Dermis blood vessel endothelial cell (primary cell): ENCODE results near the gene TCF7L2. TPM values are rescaled to one million over a fixed set of nuclear protein-coding genes. Genes with fewer than 3 reads are reported as not detected.

Source experiments
- DNase-seq: peaks from one replicate; pipeline ENCODE4 v3.0.0; 2010
- total RNA-seq: library from RNA; depleted of rRNA; stranded (reverse); fragments of >200 nt; gene quantifications from 2 replicates; pipeline ENCODE4 v1.2.3, GENCODE V29; 2014

TCF7L2 gene
- total RNA-seq, 1 donor from 2014 or later = 2.9 TPM

GRCh38 chr10:113127901-113128283 is 177.8 kb downstream of the TCF7L2 start:
- DNase-seq = no peak

- no peak for DNase-seq
Observed at GRCh38 chr10:113128450-113129070, 178.5 kb downstream of the TCF7L2 start.

- no peak for DNase-seq
Observed at GRCh38 chr10:113129117-113129516, 179.1 kb downstream of the TCF7L2 start.

GRCh38 chr10:113130014-113130641 is 180.1 kb downstream of the TCF7L2 start:
- no peak for DNase-seq

GRCh38 chr10:113131613-113132261 is 181.7 kb downstream of the TCF7L2 start:
- peak; percentile 51 for DNase-seq

- DNase-seq = no peak
Observed at GRCh38 chr10:113132591-113133121, 182.6 kb downstream of the TCF7L2 start.

- DNase-seq = no peak
Observed at GRCh38 chr10:113133497-113134115, 183.6 kb downstream of the TCF7L2 start.

- no peak for DNase-seq
Observed at GRCh38 chr10:113135025-113135424, 185.0 kb downstream of the TCF7L2 start.

- DNase-seq = no peak
Observed at GRCh38 chr10:113137941-113138685, 188.1 kb downstream of the TCF7L2 start.

GRCh38 chr10:113138937-113139585 is 189.0 kb downstream of the TCF7L2 start:
- DNase-seq = no peak

GRCh38 chr10:113139699-113140098 is 189.7 kb downstream of the TCF7L2 start:
- peak; percentile 28 for DNase-seq

GRCh38 chr10:113140143-113141011 is 190.3 kb downstream of the TCF7L2 start:
- DNase-seq = no peak

GRCh38 chr10:113142601-113143362 is 192.7 kb downstream of the TCF7L2 start:
- no peak for DNase-seq

GRCh38 chr10:113144576-113144975 is 194.5 kb downstream of the TCF7L2 start:
- DNase-seq = no peak

GRCh38 chr10:113148071-113148825 is 198.2 kb downstream of the TCF7L2 start:
- no peak for DNase-seq

- no peak for DNase-seq
Observed at GRCh38 chr10:113148901-113149300, 198.9 kb downstream of the TCF7L2 start.

GRCh38 chr10:113149626-113150025 is 199.6 kb downstream of the TCF7L2 start:
- DNase-seq = no peak

- no peak for DNase-seq
Observed at GRCh38 chr10:113151190-113151666, 201.2 kb downstream of the TCF7L2 start.

GRCh38 chr10:113153493-113154102 is 203.6 kb downstream of the TCF7L2 start:
- no peak for DNase-seq
